Suppressor macrophage treated with lipopolysaccharide for 1 hour (primary cell): ENCODE results near the gene OR2AG1.
"Not testable (repeated sequence)": the region's sequence is repeated elsewhere in the genome, so short reads cannot be mapped to it uniquely, and the experiment has no call there.

Experiments used
- DNase-seq, 3 donors: peaks; one replicate each; pipeline ENCODE4 v3.0.0-alpha.2; 2020 to 2022

The OR2AG1 gene

GRCh38 chr11:6794639-6795038, 11.8 kb downstream of the OR2AG1 start:
- no peak for DNase-seq

GRCh38 chr11:6799402-6799801, 16.6 kb downstream of the OR2AG1 start, which contains the start of gene OR6A2:
TSS of gene OR6A2 (minus strand) at chr11:6799689. CDS start at chr11:6795708, 3,981 bp downstream.
- DNase-seq = peak; percentile 13 to 54 (median 44)

DNA sequence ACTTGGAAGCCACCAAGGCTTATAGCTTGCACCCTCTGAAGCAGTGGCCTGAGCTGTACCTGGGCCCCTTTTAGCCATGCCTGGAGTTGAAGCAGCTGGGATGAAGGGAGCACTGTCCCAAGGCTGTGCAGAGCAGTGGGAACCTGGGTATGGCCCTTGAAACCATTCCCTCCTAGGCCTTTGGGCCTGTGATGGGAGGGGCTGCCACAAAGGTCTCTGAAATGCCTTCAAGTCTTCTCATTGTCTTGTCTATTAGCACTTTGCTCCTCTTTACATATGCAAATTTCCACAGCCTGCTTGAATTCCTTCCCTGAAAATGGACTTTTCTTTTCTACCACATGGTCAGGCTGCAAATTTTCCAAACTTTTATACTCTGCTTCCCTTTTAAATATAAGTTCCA, 18.3 kb downstream of the OR2AG1 start:
- DNase-seq = not testable (repeated sequence)

GRCh38 chr11:6812390-6813005, 29.7 kb downstream of the OR2AG1 start:
- DNase-seq = peak; percentile 49 to 66 (median 52)

DNA sequence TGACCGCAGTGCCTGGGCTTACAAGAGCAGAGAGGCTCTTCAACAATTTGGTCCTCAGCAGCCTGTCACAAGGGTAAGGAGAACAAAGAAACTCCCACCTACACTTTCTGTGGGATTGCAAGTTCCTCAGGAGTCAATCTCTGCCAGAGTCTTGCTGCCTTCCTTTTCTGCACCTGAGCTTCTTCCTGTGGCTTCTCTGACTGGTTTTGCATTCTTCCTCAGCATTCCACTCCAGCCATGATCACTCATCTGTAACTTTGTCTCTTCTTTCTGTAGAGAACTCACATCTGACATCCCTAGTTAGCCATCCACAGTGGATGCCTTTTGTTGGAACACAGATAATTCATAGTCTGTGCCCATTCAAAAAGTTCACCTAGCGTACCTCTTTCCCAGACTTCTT, 30.8 kb downstream of the OR2AG1 start:
- no peak for DNase-seq

DNA sequence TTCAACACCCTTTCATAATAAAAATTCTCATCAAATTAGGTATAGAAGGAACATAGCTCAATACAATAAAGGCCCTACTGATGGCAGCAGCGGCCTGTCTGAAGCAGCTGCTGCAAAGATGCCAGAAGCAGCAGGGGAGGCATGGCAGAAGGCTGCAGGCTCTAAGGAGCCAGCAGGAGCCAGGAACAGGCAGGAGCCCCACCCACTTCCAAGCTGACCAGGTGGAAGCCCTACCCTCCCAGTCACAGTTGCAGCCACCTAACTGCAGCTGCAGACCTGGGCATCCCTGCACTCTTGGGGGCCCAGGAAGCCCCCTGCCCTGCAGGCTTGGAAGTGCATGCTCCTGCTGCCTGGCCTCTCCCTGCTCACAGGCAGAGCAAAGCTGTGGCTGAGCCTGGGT, 34.9 kb downstream of the OR2AG1 start:
- DNase-seq = no peak

DNA sequence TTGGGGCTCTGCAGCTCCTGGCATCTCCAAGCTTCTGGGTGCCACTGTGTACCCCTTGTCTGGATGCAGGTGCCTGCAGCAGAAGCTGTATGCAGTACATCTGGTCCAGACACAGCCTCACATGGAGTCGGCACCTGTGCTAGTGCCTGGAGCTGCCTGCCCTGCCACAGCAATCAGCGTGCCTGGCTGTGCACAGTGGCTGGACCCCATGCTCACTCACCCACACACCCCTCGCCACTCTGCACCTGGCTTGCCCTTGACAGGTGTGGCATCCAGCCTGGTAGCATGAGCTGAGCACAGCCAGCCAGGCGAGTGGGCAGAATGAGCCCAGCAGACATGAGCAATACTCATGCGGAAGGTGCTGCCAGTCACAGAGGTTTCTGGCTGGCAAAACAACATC, 36.1 kb downstream of the OR2AG1 start:
- no peak for DNase-seq

GRCh38 chr11:6824136-6824823, 41.5 kb downstream of the OR2AG1 start:
- no peak for DNase-seq

- no peak for DNase-seq
These were observed 42.5 kb downstream of the OR2AG1 start for GRCh38 chr11:6825231-6825744.

GRCh38 chr11:6828103-6828502, 45.3 kb downstream of the OR2AG1 start:
- DNase-seq = no peak

- no peak for DNase-seq
These were observed 50.5 kb downstream of the OR2AG1 start for GRCh38 chr11:6833356-6833755.

GRCh38 chr11:6834021-6834420, 51.2 kb downstream of the OR2AG1 start:
- DNase-seq = peak; percentile 49 to 68 (median 57)
